M059J (cell line): ENCODE data around the gene VPS41. TPM values are rescaled to one million over a fixed set of nuclear protein-coding genes. Genes with fewer than 3 reads are reported as not detected.

Source experiments
- total RNA-seq: library from RNA; depleted of rRNA; stranded (reverse); fragments of >200 nt; shearing (Covaris generic); gene quantifications from 2 replicates; pipeline ENCODE4 v1.2.3, GENCODE V29; 2014; rRNA removed

Gene VPS41
- total RNA-seq, 1 experiment from 2014 or later, result 54.9 TPM

Other genes with a start within 250 kb of the VPS41 start
- gene POU6F2, start 68.7 kb upstream of the VPS41 start, total RNA-seq, result 0.02 TPM in 1 of 2 replicates, not detected in the other